HepG2 (cell line): Measurements from ENCODE around the gene ZNF524. TPM values are rescaled to one million over a fixed set of nuclear protein-coding genes. Genes with fewer than 3 reads are reported as not detected.

ENCODE experiments used
- ATF7 ChIP-seq, 2 experiments: fragments of 450-650 bp in 1 of 2; sonication (generic) in 1 of 2; formaldehyde crosslinking in 1 of 2; IDR thresholded peaks; 2 replicates each; pipeline versions ENCODE4 v1.4.0 to v1.6.1; 2016 to 2020; ENCODE audit warnings: antibody characterized with exemption in 1 of 2, mild to moderate bottlenecking in 1 of 2, missing genetic modification reagents in 1 of 2
- CBFB ChIP-seq: sonication (generic); formaldehyde crosslinking; IDR thresholded peaks from 2 replicates; pipeline ENCODE4 v1.4.0; 2020; ENCODE audit warnings: missing genetic modification reagents
- CBX1 ChIP-seq: IDR thresholded peaks from one replicate; pipeline ENCODE4 v1.6.1; 2016; ENCODE audit warnings: antibody characterized with exemption, low read depth
- GABPA ChIP-seq, 2 experiments: IDR thresholded peaks; 2 replicates each; pipeline ENCODE4 v1.6.1; 2011 to 2016; ENCODE audit warnings: low read depth in 2 of 2, low read length in 1 of 2, missing biosample characterization in 1 of 2, missing genetic modification characterization in 1 of 2
- GATAD2A ChIP-seq: IDR thresholded peaks from 2 replicates; pipeline ENCODE4 v1.6.1; 2016
- HCFC1 ChIP-seq: fragments of 150-350 bp; IDR thresholded peaks from 2 replicates; pipeline ENCODE4 v1.6.1; 2014; ENCODE audit warnings: low read depth, low read length
- HNRNPL ChIP-seq: fragments of 200-400 bp; formaldehyde crosslinking; IDR thresholded peaks from 2 replicates; pipeline ENCODE4 v1.6.1; 2017; ENCODE audit warnings: mild to moderate bottlenecking, low read depth, low read length
- HOXA3 ChIP-seq: sonication (generic); formaldehyde crosslinking; IDR thresholded peaks from 2 replicates; pipeline ENCODE4 v1.5.0; 2020; ENCODE audit warnings: missing genetic modification reagents
- KMT2B ChIP-seq: IDR thresholded peaks from 2 replicates; pipeline ENCODE4 v1.6.1; 2016; ENCODE audit warnings: missing genetic modification reagents, missing compliant biosample characterization
- MAFG ChIP-seq: sonication (generic); formaldehyde crosslinking; IDR thresholded peaks from 2 replicates; pipeline ENCODE4 v1.5.1; 2020; ENCODE audit warnings: mild to moderate bottlenecking, missing genetic modification reagents
- TBL1XR1 ChIP-seq: fragments of 150-350 bp; IDR thresholded peaks from 2 replicates; pipeline ENCODE4 v1.6.1; 2014; ENCODE audit warnings: borderline replicate concordance, low read length; ENCODE audit not compliant: partially characterized antibody
- ZNF331 ChIP-seq: sonication (generic); formaldehyde crosslinking; IDR thresholded peaks from 2 replicates; pipeline ENCODE4 v1.4.0; 2020; ENCODE audit warnings: missing genetic modification reagents
- ZNF605 ChIP-seq: sonication (generic); formaldehyde crosslinking; IDR thresholded peaks from 2 replicates; pipeline ENCODE4 v1.8.0; 2022; ENCODE audit warnings: mild to moderate bottlenecking, missing genetic modification reagents
- polyA plus RNA-seq, 8 experiments: library from polyadenylated mRNA; depleted of rRNA in 3 of 8; stranded (reverse) in 7 of 8; unstranded in 1 of 8; fragments of >200 nt; fragmentation: Illumina TruSeq in 4 of 8; extraction: Trizol in 4 of 8; gene quantifications; 2 replicates each; pipeline versions ENCODE4 v1.2.1 to v1.2.3, GENCODE V29; 2011 to 2016; ENCODE audit warnings: low read depth in 4 of 8, missing spikeins in 1 of 8, mixed read lengths in 1 of 8; ENCODE audit not compliant: insufficient read depth in 1 of 8
- total RNA-seq, 5 experiments: library from RNA; depleted of rRNA; stranded (reverse); fragments of >200 nt; fragmentation: Illumina TruSeq; extraction: Trizol; gene quantifications; 2 replicates each; pipeline ENCODE4 v1.2.3, GENCODE V29; 2016; ENCODE audit warnings: low read depth in 1 of 5
- TF ChIP-seq, protein P1 (sequence below), 2 experiments: sonication (generic) in 1 of 2; formaldehyde crosslinking in 1 of 2; IDR thresholded peaks; 2 replicates each; pipeline versions ENCODE4 v1.4.0 to v1.6.1; 2016 to 2020; ENCODE audit warnings: borderline replicate concordance in 1 of 2, low read depth in 1 of 2, mild to moderate bottlenecking in 1 of 2, missing genetic modification reagents in 1 of 2
- TF ChIP-seq, protein P2 (sequence below): sonication (generic); formaldehyde crosslinking; IDR thresholded peaks from 2 replicates; pipeline ENCODE4 v1.4.0; 2020; ENCODE audit warnings: mild to moderate bottlenecking, missing genetic modification reagents
- TF ChIP-seq, protein P3 (sequence below): IDR thresholded peaks from 2 replicates; pipeline ENCODE4 v1.6.1; 2016; ENCODE audit warnings: low read depth, missing genetic modification reagents, missing compliant biosample characterization
- TF ChIP-seq, protein P4 (sequence below): sonication (generic); formaldehyde crosslinking; IDR thresholded peaks from 2 replicates; pipeline ENCODE4 v1.4.0; 2020; ENCODE audit warnings: mild to moderate bottlenecking, missing genetic modification reagents

ZNF524 gene
- total and polyA plus RNA-seq, 2 of the 13 experiments (the other 11 are each of a cell fraction or from before 2014, with no cell fraction given): 3.2 to 4.6 TPM

DNA sequence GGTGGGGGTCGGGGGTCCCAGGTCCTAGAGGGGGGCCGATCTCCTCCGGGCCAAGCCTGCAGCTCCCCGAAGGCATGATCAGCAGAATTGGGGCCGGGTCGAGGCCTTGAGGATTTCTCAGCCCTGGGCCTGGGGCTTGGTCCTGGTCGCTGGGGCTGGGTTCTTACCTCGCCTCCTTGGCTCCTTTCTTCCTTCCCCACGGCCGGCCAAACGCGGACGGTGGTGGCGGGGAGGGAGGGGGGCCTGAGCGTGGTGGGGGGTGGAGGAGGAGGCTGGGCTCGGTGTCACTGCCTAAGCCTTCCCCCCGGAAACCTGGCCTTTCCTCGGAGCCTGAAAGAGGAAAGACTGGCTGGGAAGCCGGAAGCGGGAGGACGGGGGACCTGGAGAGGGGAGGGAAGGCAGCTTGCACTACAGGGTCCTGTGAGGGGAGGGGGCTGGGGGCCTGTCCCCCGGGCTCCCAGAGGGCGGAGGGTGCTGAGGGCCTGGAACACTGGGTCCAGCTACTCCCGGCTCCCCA lies 19.4 kb upstream of the ZNF524 start, which contains the start of gene ZNF579 (continued):
- TF ChIP-seq, protein P1, sequence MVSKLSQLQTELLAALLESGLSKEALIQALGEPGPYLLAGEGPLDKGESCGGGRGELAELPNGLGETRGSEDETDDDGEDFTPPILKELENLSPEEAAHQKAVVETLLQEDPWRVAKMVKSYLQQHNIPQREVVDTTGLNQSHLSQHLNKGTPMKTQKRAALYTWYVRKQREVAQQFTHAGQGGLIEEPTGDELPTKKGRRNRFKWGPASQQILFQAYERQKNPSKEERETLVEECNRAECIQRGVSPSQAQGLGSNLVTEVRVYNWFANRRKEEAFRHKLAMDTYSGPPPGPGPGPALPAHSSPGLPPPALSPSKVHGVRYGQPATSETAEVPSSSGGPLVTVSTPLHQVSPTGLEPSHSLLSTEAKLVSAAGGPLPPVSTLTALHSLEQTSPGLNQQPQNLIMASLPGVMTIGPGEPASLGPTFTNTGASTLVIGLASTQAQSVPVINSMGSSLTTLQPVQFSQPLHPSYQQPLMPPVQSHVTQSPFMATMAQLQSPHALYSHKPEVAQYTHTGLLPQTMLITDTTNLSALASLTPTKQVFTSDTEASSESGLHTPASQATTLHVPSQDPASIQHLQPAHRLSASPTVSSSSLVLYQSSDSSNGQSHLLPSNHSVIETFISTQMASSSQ (IDR thresholded peaks at IDR 0.05; ENCODE audit: low read depth): no peak
- TF ChIP-seq, protein P1 (CRISPR knock-in tag; IDR thresholded peaks at IDR 0.05; ENCODE audit: borderline replicate concordance): peak; percentile 49; the same call in 1 of the 2 replicates
- TF ChIP-seq ZNF605 (peak; percentile 87), HCFC1 (peak; percentile 48; the same call in 1 of the 2 replicates), HNRNPL (0 out of 2 replicates have a peak, but pooled peaks have one; percentile 22), ZNF331 (CRISPR knock-in tag) (peak; percentile 81; the same call in 1 of the 2 replicates), TBL1XR1 (no peak), GABPA (IDR thresholded peaks at IDR 0.05; ENCODE audit: low read depth, low read length) (peak; percentile 84), GABPA (CRISPR knock-in tag; IDR thresholded peaks at IDR 0.05; ENCODE audit: low read depth) (peak; percentile 93), ATF7 (IDR thresholded peaks at IDR 0.05) (no peak), ATF7 (CRISPR knock-in tag; IDR thresholded peaks at IDR 0.05) (peak; percentile 7; the same call in 1 of the 2 replicates), CBFB (CRISPR knock-in tag) (0 out of 2 replicates have a peak, but pooled peaks have one; percentile 51), HOXA3 (CRISPR knock-in tag) (peak; percentile 42; the same call in 1 of the 2 replicates), KMT2B (CRISPR knock-in tag) (0 out of 2 replicates have a peak, but pooled peaks have one; percentile 15), GATAD2A (CRISPR knock-in tag) (no peak), CBX1 (peak; percentile 89), MAFG (CRISPR knock-in tag) (no peak)
- TF ChIP-seq, protein P2, sequence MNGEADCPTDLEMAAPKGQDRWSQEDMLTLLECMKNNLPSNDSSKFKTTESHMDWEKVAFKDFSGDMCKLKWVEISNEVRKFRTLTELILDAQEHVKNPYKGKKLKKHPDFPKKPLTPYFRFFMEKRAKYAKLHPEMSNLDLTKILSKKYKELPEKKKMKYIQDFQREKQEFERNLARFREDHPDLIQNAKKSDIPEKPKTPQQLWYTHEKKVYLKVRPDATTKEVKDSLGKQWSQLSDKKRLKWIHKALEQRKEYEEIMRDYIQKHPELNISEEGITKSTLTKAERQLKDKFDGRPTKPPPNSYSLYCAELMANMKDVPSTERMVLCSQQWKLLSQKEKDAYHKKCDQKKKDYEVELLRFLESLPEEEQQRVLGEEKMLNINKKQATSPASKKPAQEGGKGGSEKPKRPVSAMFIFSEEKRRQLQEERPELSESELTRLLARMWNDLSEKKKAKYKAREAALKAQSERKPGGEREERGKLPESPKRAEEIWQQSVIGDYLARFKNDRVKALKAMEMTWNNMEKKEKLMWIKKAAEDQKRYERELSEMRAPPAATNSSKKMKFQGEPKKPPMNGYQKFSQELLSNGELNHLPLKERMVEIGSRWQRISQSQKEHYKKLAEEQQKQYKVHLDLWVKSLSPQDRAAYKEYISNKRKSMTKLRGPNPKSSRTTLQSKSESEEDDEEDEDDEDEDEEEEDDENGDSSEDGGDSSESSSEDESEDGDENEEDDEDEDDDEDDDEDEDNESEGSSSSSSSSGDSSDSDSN: peak; percentile 92
- TF ChIP-seq, protein P3, sequence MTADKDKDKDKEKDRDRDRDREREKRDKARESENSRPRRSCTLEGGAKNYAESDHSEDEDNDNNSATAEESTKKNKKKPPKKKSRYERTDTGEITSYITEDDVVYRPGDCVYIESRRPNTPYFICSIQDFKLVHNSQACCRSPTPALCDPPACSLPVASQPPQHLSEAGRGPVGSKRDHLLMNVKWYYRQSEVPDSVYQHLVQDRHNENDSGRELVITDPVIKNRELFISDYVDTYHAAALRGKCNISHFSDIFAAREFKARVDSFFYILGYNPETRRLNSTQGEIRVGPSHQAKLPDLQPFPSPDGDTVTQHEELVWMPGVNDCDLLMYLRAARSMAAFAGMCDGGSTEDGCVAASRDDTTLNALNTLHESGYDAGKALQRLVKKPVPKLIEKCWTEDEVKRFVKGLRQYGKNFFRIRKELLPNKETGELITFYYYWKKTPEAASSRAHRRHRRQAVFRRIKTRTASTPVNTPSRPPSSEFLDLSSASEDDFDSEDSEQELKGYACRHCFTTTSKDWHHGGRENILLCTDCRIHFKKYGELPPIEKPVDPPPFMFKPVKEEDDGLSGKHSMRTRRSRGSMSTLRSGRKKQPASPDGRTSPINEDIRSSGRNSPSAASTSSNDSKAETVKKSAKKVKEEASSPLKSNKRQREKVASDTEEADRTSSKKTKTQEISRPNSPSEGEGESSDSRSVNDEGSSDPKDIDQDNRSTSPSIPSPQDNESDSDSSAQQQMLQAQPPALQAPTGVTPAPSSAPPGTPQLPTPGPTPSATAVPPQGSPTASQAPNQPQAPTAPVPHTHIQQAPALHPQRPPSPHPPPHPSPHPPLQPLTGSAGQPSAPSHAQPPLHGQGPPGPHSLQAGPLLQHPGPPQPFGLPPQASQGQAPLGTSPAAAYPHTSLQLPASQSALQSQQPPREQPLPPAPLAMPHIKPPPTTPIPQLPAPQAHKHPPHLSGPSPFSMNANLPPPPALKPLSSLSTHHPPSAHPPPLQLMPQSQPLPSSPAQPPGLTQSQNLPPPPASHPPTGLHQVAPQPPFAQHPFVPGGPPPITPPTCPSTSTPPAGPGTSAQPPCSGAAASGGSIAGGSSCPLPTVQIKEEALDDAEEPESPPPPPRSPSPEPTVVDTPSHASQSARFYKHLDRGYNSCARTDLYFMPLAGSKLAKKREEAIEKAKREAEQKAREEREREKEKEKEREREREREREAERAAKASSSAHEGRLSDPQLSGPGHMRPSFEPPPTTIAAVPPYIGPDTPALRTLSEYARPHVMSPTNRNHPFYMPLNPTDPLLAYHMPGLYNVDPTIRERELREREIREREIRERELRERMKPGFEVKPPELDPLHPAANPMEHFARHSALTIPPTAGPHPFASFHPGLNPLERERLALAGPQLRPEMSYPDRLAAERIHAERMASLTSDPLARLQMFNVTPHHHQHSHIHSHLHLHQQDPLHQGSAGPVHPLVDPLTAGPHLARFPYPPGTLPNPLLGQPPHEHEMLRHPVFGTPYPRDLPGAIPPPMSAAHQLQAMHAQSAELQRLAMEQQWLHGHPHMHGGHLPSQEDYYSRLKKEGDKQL (CRISPR knock-in tag): no peak
- TF ChIP-seq, protein P4, sequence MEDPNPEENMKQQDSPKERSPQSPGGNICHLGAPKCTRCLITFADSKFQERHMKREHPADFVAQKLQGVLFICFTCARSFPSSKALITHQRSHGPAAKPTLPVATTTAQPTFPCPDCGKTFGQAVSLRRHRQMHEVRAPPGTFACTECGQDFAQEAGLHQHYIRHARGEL: no peak
